H1 (cell line): ENCODE results near the gene FHIP1B. TPM values are rescaled to one million over a fixed set of nuclear protein-coding genes. Genes with fewer than 3 reads are reported as not detected.

Source experiments
- BACH1 ChIP-seq: IDR thresholded peaks from 2 replicates; pipeline ENCODE4 v1.6.1; 2012; ENCODE audit warnings: low read length, improper control_type of control experiment
- CHD1 ChIP-seq: IDR thresholded peaks from 2 replicates; pipeline ENCODE4 v1.6.1; 2012; ENCODE audit warnings: low read depth, low read length, improper control_type of control experiment
- CHD2 ChIP-seq: IDR thresholded peaks from 2 replicates; pipeline ENCODE4 v1.6.1; 2012; ENCODE audit warnings: low read length, improper control_type of control experiment
- CTCF ChIP-seq, 3 experiments: IDR thresholded peaks; 1 replicate in 2 of 3; 2 replicates in 1 of 3; pipeline versions ENCODE4 v1.5.1 to v1.6.1; 2011; ENCODE audit warnings: low read length in 3 of 3, mild to moderate bottlenecking in 3 of 3, inconsistent platforms in 2 of 3, low read depth in 1 of 3, moderate library complexity in 1 of 3; ENCODE audit not compliant: insufficient read depth in 1 of 3; ENCODE audit errors: control extremely low read depth in 1 of 3
- EGR1 ChIP-seq: IDR thresholded peaks from 2 replicates; pipeline ENCODE4 v1.6.1; 2011; ENCODE audit warnings: low read depth, low read length, borderline replicate concordance
- GTF2F1 ChIP-seq: IDR thresholded peaks from 2 replicates; pipeline ENCODE4 v1.6.1; 2012; ENCODE audit warnings: low read depth, low read length, improper control_type of control experiment, borderline replicate concordance
- HDAC6 ChIP-seq: IDR thresholded peaks from one replicate; pipeline ENCODE4 v1.7.1; 2012; ENCODE audit warnings: low read depth, mild to moderate bottlenecking, inconsistent platforms, low read length, moderate library complexity
- JUN ChIP-seq: IDR thresholded peaks from 2 replicates; pipeline ENCODE4 v1.6.1; 2011; ENCODE audit warnings: low read depth, mild to moderate bottlenecking, improper control_type of control experiment, low read length
- JUND ChIP-seq: IDR thresholded peaks from 2 replicates; pipeline ENCODE4 v1.6.1; 2011; ENCODE audit warnings: mild to moderate bottlenecking, improper control_type of control experiment, low read length
- MAFK ChIP-seq: IDR thresholded peaks from 2 replicates; pipeline ENCODE4 v1.6.1; 2012; ENCODE audit warnings: low read depth, mild to moderate bottlenecking, improper control_type of control experiment, low read length
- NANOG ChIP-seq: IDR thresholded peaks from 2 replicates; pipeline ENCODE4 v1.6.1; 2011; ENCODE audit warnings: low read length, low read depth, mild to moderate bottlenecking, inconsistent platforms; ENCODE audit not compliant: insufficient read depth, poor library complexity, severe bottlenecking
- PHF8 ChIP-seq: fragments of 200-600 bp; sonication (generic); conservative IDR thresholded peaks from 2 replicates; pipeline ENCODE4 v1.7.1; 2012; ENCODE audit warnings: low read depth, mild to moderate bottlenecking, inconsistent platforms, low read length, moderate library complexity
- POLR2AphosphoS5 ChIP-seq: IDR thresholded peaks from 2 replicates; pipeline ENCODE4 v1.6.1; 2011; ENCODE audit warnings: low read depth, low read length
- RNF2 ChIP-seq: fragments of 200-900, 300-1000 bp; sonication (generic); IDR thresholded peaks from 2 replicates; pipeline ENCODE4 v1.7.1; 2016; ENCODE audit warnings: borderline replicate concordance, low read depth, mild to moderate bottlenecking, antibody characterized with exemption, low read length; ENCODE audit not compliant: poor library complexity, severe bottlenecking; ENCODE audit errors: missing control alignments
- SP1 ChIP-seq: IDR thresholded peaks from 2 replicates; pipeline ENCODE4 v1.6.1; 2011; ENCODE audit warnings: low read depth, low read length
- SRF ChIP-seq: IDR thresholded peaks from 2 replicates; pipeline ENCODE4 v1.6.1; 2011; ENCODE audit warnings: mild to moderate bottlenecking, low read depth, low read length, moderate library complexity
- TAF1 ChIP-seq: IDR thresholded peaks from 2 replicates; pipeline ENCODE4 v1.6.1; 2011; ENCODE audit warnings: mild to moderate bottlenecking, low read depth, low read length
- TAF7 ChIP-seq: optimal IDR thresholded peaks from 2 replicates; pipeline ENCODE3; 2011; ENCODE audit warnings: low read depth, mild to moderate bottlenecking, inconsistent platforms, low read length, moderate library complexity, borderline replicate concordance
- polyA plus RNA-seq, 7 experiments: library from polyadenylated mRNA; depleted of rRNA in 3 of 7; stranded (reverse) in 5 of 7; unstranded in 2 of 7; fragments of >200 nt in 5 of 7; fragments of 200-250 nt in 2 of 7; gene quantifications; 1 replicate in 5 of 7; 2 replicates in 1 of 7; 4 replicates in 1 of 7; pipeline versions ENCODE4 v1.2.1 to v1.2.3, GENCODE V29; 2011 to 2013; ENCODE audit warnings: missing spikeins in 2 of 7, mixed read lengths in 2 of 7
- total RNA-seq: library from RNA; stranded (reverse); fragmentation: NEBNext Ultra II Directional; extraction: Animal tissue kit (Norgen Biotek cat#: 25700); gene quantifications from 2 replicates; pipeline ENCODE4 v1.2.1, GENCODE V29; 2021
- TF ChIP-seq, protein P1 (sequence below): IDR thresholded peaks from 2 replicates; pipeline ENCODE4 v1.6.1; 2011; ENCODE audit warnings: low read length, improper control_type of control experiment
- TF ChIP-seq, protein P2 (sequence below): IDR thresholded peaks from 2 replicates; pipeline ENCODE4 v1.6.1; 2011; ENCODE audit warnings: low read depth, mild to moderate bottlenecking, low read length; ENCODE audit not compliant: insufficient read depth

FHIP1B gene
- total and polyA plus RNA-seq, 2 of the 8 experiments (the other 6 are each of a cell fraction or from before 2014, with no cell fraction given), result 16.8 to 41.9 TPM

- no peak for TF ChIP-seq GTF2F1
- peak; percentile 93 for TF ChIP-seq EGR1
- no peak for TF ChIP-seq HDAC6
- TF ChIP-seq SP1, result 0 out of 2 replicates have a peak, but pooled peaks have one; percentile 7
- TF ChIP-seq CHD1, result no peak
- TF ChIP-seq TAF7, result peak; percentile 12
- no peak for TF ChIP-seq NANOG
- TF ChIP-seq, protein P1, sequence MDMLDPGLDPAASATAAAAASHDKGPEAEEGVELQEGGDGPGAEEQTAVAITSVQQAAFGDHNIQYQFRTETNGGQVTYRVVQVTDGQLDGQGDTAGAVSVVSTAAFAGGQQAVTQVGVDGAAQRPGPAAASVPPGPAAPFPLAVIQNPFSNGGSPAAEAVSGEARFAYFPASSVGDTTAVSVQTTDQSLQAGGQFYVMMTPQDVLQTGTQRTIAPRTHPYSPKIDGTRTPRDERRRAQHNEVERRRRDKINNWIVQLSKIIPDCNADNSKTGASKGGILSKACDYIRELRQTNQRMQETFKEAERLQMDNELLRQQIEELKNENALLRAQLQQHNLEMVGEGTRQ, result no peak
- TF ChIP-seq JUND, result no peak
- no peak for TF ChIP-seq CTCF (IDR thresholded peaks at IDR 0.05; ENCODE audit: control extremely low read depth in 1 of 3, insufficient read depth in 1 of 3, low read depth in 1 of 3, low read length in 3 of 3)
- TF ChIP-seq BACH1, result no peak
- TF ChIP-seq, protein P2, sequence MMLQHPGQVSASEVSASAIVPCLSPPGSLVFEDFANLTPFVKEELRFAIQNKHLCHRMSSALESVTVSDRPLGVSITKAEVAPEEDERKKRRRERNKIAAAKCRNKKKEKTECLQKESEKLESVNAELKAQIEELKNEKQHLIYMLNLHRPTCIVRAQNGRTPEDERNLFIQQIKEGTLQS, result no peak
- TF ChIP-seq POLR2AphosphoS5, result no peak; the same call in 1 of the 2 replicates
- TF ChIP-seq RNF2, result no peak
- TF ChIP-seq PHF8, result peak; percentile 66
- no peak for TF ChIP-seq SRF
- peak; percentile 69; the same call in 1 of the 2 replicates for TF ChIP-seq TAF1
- no peak for TF ChIP-seq CHD2
- no peak for TF ChIP-seq MAFK
- TF ChIP-seq JUN, result no peak
These were observed at the start of gene FHIP1B (continued) for GRCh38 chr11:6234387-6235107.
